ENCODE results near the gene RNF126. TPM values are rescaled to one million over a fixed set of nuclear protein-coding genes. Genes with fewer than 3 reads are reported as not detected.

Gene RNF126
- total and polyA plus RNA-seq, 2 of the 4 experiments (the other 2 are of a cell fraction): 7.0 to 27.4 TPM

GRCh38 chr19:641702-642101, 21.3 kb downstream of the RNF126 start (continued):
- TF ChIP-seq MAZ (IDR thresholded peaks at IDR 0.05; ENCODE audit: borderline replicate concordance, low read depth, low read length): no peak

- H2BK5ac ChIP-seq (ENCODE audit: low read depth, low read length, poor library complexity, severe bottlenecking): no peak overlapping the region
- no peak overlapping the region for H2AK5ac ChIP-seq (ENCODE audit: low read depth, low read length)
- no peaks in the 10 kb centered on the region for H3K9me1 ChIP-seq (ENCODE audit: insufficient read depth, low read length)
- H2AK9ac ChIP-seq (replicated peaks; ENCODE audit: low read depth, low read length, poor library complexity): no peak overlapping the region
- WGBS, 2 experiments (ENCODE audit: extremely low coverage in 2 of 2, insufficient read length in 1 of 2): 98% methylated on average over 9 of the region's 31 CpGs; no CpG with 5 or more reads in 1 of the 2 experiments
- H3K27ac ChIP-seq (ENCODE audit: insufficient read depth, low read length): no peak overlapping the region
- H3K23ac ChIP-seq (ENCODE audit: low read depth, low read length): no peak overlapping the region
- ATAC-seq (ENCODE audit: low read depth) (no peak), DNase-seq (no peak)
- ChIA-PET CTCF (no interaction called here), POLR2A (ENCODE audit: unreplicated experiment) (no interaction called here)
- no peak overlapping the region for H4K91ac ChIP-seq (ENCODE audit: insufficient read depth, low read depth, low read length)
- H2BK120ac ChIP-seq (ENCODE audit: low read depth, low read length): no peak overlapping the region
- no peak overlapping the region for H3K4me3 ChIP-seq (ENCODE audit: insufficient read depth, low read depth, low read length)
- no peak overlapping the region for H4K5ac ChIP-seq (ENCODE audit: low read depth, low read length)
- no peak overlapping the region for H3K9ac ChIP-seq (ENCODE audit: low read depth, low read length)
- H3K27me3 ChIP-seq (ENCODE audit: control insufficient read depth, insufficient read depth, low read length): no peaks in the 10 kb centered on the region
- H4K20me1 ChIP-seq (ENCODE audit: insufficient read depth, low read length): no peaks in the 10 kb centered on the region; the same call in 1 of the 2 replicates
- H2AFZ ChIP-seq (replicated peaks; ENCODE audit: low read length, poor library complexity): no peak overlapping the region
- dilution Hi-C loops (cut with HindIII; ENCODE audit: low sequenced_read_pairs, unreplicated experiment): no loop called here
- H3K56ac ChIP-seq (ENCODE audit: extremely low read depth, insufficient read depth, low read length): no peak overlapping the region
- BruUV-seq (replicated peaks): no TSS peak
- in situ Hi-C loops (cut with MboI; ENCODE audit: low sequenced_read_pairs): no loop called here
- no peak overlapping the region for H3K18ac ChIP-seq (ENCODE audit: low read depth, low read length)
- H2BK15ac ChIP-seq (ENCODE audit: low read depth, low read length): no peak overlapping the region
- no peak overlapping the region for H2BK20ac ChIP-seq (ENCODE audit: low read depth, low read length)
- H3K14ac ChIP-seq (replicated peaks; ENCODE audit: low read depth, low read length): no peak overlapping the region
- intact Hi-C loops (cut with micrococcal nuclease): no loop called here
- no peaks in the 10 kb centered on the region for H3K9me3 ChIP-seq (ENCODE audit: control insufficient read depth, insufficient read depth, low read length)
- no peak overlapping the region for H3K4ac ChIP-seq (ENCODE audit: low read depth, low read length)
- H4K8ac ChIP-seq (ENCODE audit: low read depth in 2 of 2, low read length in 2 of 2): no peak overlapping the region
- H3K4me2 ChIP-seq (ENCODE audit: low read depth, low read length): no peak overlapping the region
- peaks cover 8% of the 10 kb centered on the region for H3K36me3 ChIP-seq (ENCODE audit: control insufficient read depth, insufficient read depth, low read length)
- no peaks in the 10 kb centered on the region; a peak in 1 of 4 replicates for H3K79me1 ChIP-seq (ENCODE audit: low read depth in 1 of 2, low read length in 2 of 2)
- H3K4me1 ChIP-seq (ENCODE audit: control insufficient read depth, insufficient read depth, low read length): peaks cover 3% of the 10 kb centered on the region
- TF ChIP-seq CHD1 (IDR thresholded peaks at IDR 0.05; ENCODE audit: low read depth, low read length): no peak
- TF ChIP-seq CTCF (conservative IDR thresholded peaks at IDR 0.05; ENCODE audit: low read depth, low read length): no peak
- TF ChIP-seq CEBPB (IDR thresholded peaks at IDR 0.05; ENCODE audit: low read depth, low read length): no peak
- no peak for TF ChIP-seq RFX5 (IDR thresholded peaks at IDR 0.05; ENCODE audit: low read depth, low read length)
- no peak for TF ChIP-seq ELK1 (IDR thresholded peaks at IDR 0.05; ENCODE audit: borderline replicate concordance, low read depth, low read length)
- no peak for TF ChIP-seq MAFK (IDR thresholded peaks at IDR 0.05; ENCODE audit: low read depth, low read length)
- TF ChIP-seq SMC3 (IDR thresholded peaks at IDR 0.05; ENCODE audit: low read depth, low read length): no peak
- no peak for TF ChIP-seq FOS (IDR thresholded peaks at IDR 0.05; ENCODE audit: low read depth, low read length)
- no peak for TF ChIP-seq RAD21 (IDR thresholded peaks at IDR 0.05; ENCODE audit: low read length)
- no peak for TF ChIP-seq POLR2A (IDR thresholded peaks at IDR 0.05; ENCODE audit: low read depth, low read length)
- TF ChIP-seq RCOR1 (IDR thresholded peaks at IDR 0.05; ENCODE audit: insufficient replicate concordance, low read length): no peak
- no peak for TF ChIP-seq MAZ (IDR thresholded peaks at IDR 0.05; ENCODE audit: borderline replicate concordance, low read depth, low read length)
- TF ChIP-seq BHLHE40 (IDR thresholded peaks at IDR 0.05; ENCODE audit: low read depth, low read length): no peak
- TF ChIP-seq NFE2L2 (IDR thresholded peaks at IDR 0.05; ENCODE audit: low read depth, low read length): no peak
- TF ChIP-seq MXI1 (IDR thresholded peaks at IDR 0.05; ENCODE audit: borderline replicate concordance, low read depth, low read length): no peak
Measured at GRCh38 chr19:640606-641189, 22.3 kb downstream of the RNF126 start.
